SU-DHL-6 (cell line): Measurements from ENCODE around the gene CAMK1D.
"Not testable (repeated sequence)": the region's sequence is repeated elsewhere in the genome, so short reads cannot be mapped to it uniquely, and the experiment has no call there.

Source experiments
- H2AFZ ChIP-seq: fragments of 200-600 bp; sonication (generic); 2 replicates; pipeline ENCODE4 v1.6.1; 2014; ENCODE audit warnings: low read depth, mild to moderate bottlenecking, moderate library complexity, mixed read lengths, antibody characterized with exemption, low read length; ENCODE audit not compliant: severe bottlenecking
- H3F3A ChIP-seq: fragments of 200-600 bp; shearing (Covaris generic); 2 replicates; pipeline ENCODE4 v1.6.0; 2016; ENCODE audit warnings: antibody characterized with exemption, mild to moderate bottlenecking; ENCODE audit not compliant: insufficient read depth
- H3K27ac ChIP-seq: fragments of 200-600 bp; sonication (generic); 2 replicates; pipeline ENCODE4 v1.5.1; 2016; ENCODE audit warnings: low read depth, mild to moderate bottlenecking, low read length, moderate library complexity, mixed read lengths
- H3K27me3 ChIP-seq: fragments of 200-600 bp; sonication (generic), shearing (Covaris generic); 2 replicates; pipeline ENCODE4 v1.6.0; 2014; ENCODE audit warnings: mild to moderate bottlenecking, low read length
- H3K36me3 ChIP-seq: fragments of 200-600 bp; sonication (generic); 2 replicates; pipeline ENCODE4 v1.6.1; 2014; ENCODE audit warnings: mild to moderate bottlenecking, low read length, mixed read lengths
- H3K4me2 ChIP-seq: fragments of 300-600, 200-600 bp; shearing (Covaris generic), sonication (generic); 2 replicates; pipeline ENCODE4 v1.6.0; 2014; ENCODE audit warnings: low read length, low read depth, mild to moderate bottlenecking; ENCODE audit not compliant: poor library complexity, severe bottlenecking
- H3K4me3 ChIP-seq: fragments of 200-600 bp; sonication (generic); 2 replicates; pipeline ENCODE4 v1.5.1; 2014; ENCODE audit warnings: antibody characterized with exemption, low read length, mild to moderate bottlenecking, mixed read lengths; ENCODE audit not compliant: insufficient read depth, poor library complexity, severe bottlenecking
- H3K79me2 ChIP-seq: fragments of 200-600 bp; sonication (generic); 2 replicates; pipeline ENCODE4 v1.6.1; 2014; ENCODE audit warnings: mild to moderate bottlenecking, low read length, moderate library complexity; ENCODE audit not compliant: insufficient read depth
- H3K9ac ChIP-seq: fragments of 200-600 bp; sonication (generic); 2 replicates; pipeline ENCODE4 v1.7.0; 2014; ENCODE audit warnings: mild to moderate bottlenecking, low read length
- H3K9me2 ChIP-seq: fragments of 200-600 bp; sonication (generic); replicated peaks from 2 replicates; pipeline ENCODE4 v1.6.1; 2014; ENCODE audit warnings: low read length; ENCODE audit not compliant: insufficient read depth
- H3K9me3 ChIP-seq: fragments of 200-600 bp; sonication (generic); 2 replicates; pipeline ENCODE4 v1.6.1; 2014; ENCODE audit warnings: low read length, mixed read lengths; ENCODE audit not compliant: insufficient read depth
- H4K20me1 ChIP-seq: fragments of 200-600 bp; sonication (generic); 2 replicates; pipeline ENCODE4 v1.6.1; 2014; ENCODE audit warnings: low read depth, mild to moderate bottlenecking, antibody characterized with exemption, low read length, moderate library complexity, mixed read lengths
- CTCF ChIP-seq: fragments of 200-600 bp; sonication (generic); IDR thresholded peaks from one replicate; pipeline ENCODE4 v1.5.1; 2017; ENCODE audit warnings: antibody characterized with exemption, mild to moderate bottlenecking, low read length, moderate library complexity; ENCODE audit not compliant: insufficient read depth, poor library complexity, severe bottlenecking
- EZH2phosphoT487 ChIP-seq: fragments of 200-600 bp; sonication (generic), shearing (Covaris generic); conservative IDR thresholded peaks from 2 replicates; pipeline ENCODE4 v1.6.1; 2018; ENCODE audit warnings: mild to moderate bottlenecking, antibody characterized with exemption, low read length, moderate library complexity, mixed read lengths

The CAMK1D gene

GRCh38 chr10:12333380-12334185 is 15.8 kb upstream of the CAMK1D start:
- no peaks in the 10 kb centered on the region for H3K27me3 ChIP-seq
- no peak overlapping the region for H3K4me3 ChIP-seq
- H3F3A ChIP-seq: peaks cover 7% of the 10 kb centered on the region; the same call in 1 of the 2 replicates
- no peaks in the 10 kb centered on the region for H3K9me2 ChIP-seq
- H3K9ac ChIP-seq: no peak overlapping the region
- H4K20me1 ChIP-seq: no peaks in the 10 kb centered on the region
- no peak overlapping the region for H2AFZ ChIP-seq
- H3K79me2 ChIP-seq: no peaks in the 10 kb centered on the region
- H3K36me3 ChIP-seq: no peaks in the 10 kb centered on the region
- H3K27ac ChIP-seq: no peak overlapping the region
- no peak for TF ChIP-seq CTCF
- no peaks in the 10 kb centered on the region for H3K9me3 ChIP-seq
- no peak overlapping the region for H3K4me2 ChIP-seq

GRCh38 chr10:12334186-12334530 is 15.2 kb upstream of the CAMK1D start:
- Histone ChIP-seq H3K79me2 (no peaks in the 10 kb centered on the region), H3F3A (peaks cover 13% of the 10 kb centered on the region), H3K36me3 (no peaks in the 10 kb centered on the region), H3K27me3 (no peaks in the 10 kb centered on the region), H3K9me2 (no peaks in the 10 kb centered on the region), H3K27ac (no peak overlapping the region), H3K9me3 (no peaks in the 10 kb centered on the region), H3K4me2 (no peak overlapping the region), H2AFZ (no peak overlapping the region), H4K20me1 (no peaks in the 10 kb centered on the region), H3K4me3 (no peak overlapping the region), H3K9ac (no peak overlapping the region)
- TF ChIP-seq EZH2phosphoT487 (no peak), CTCF (no peak)

GRCh38 chr10:12335169-12335568 is 14.2 kb upstream of the CAMK1D start:
- H3K9ac ChIP-seq, H3K27me3 ChIP-seq, H3K4me3 ChIP-seq, H3K9me3 ChIP-seq, H3K79me2 ChIP-seq, H3K27ac ChIP-seq, H4K20me1 ChIP-seq, H3K4me2 ChIP-seq, H2AFZ ChIP-seq, H3K36me3 ChIP-seq, H3K9me2 ChIP-seq: not testable (repeated sequence)
- H3F3A ChIP-seq: peaks cover 21% of the 10 kb centered on the region

- H3K9me3 ChIP-seq: no peaks in the 10 kb centered on the region
- no peaks in the 10 kb centered on the region for H3K27me3 ChIP-seq
- H3K36me3 ChIP-seq: no peaks in the 10 kb centered on the region
- no peaks in the 10 kb centered on the region for H4K20me1 ChIP-seq
- no peaks in the 10 kb centered on the region for H3K9me2 ChIP-seq
- H2AFZ ChIP-seq: no peak overlapping the region
- H3K27ac ChIP-seq: no peak overlapping the region
- no peak overlapping the region for H3K4me3 ChIP-seq
- H3F3A ChIP-seq: peaks cover 46% of the 10 kb centered on the region
- H3K4me2 ChIP-seq: no peak overlapping the region
- no peak overlapping the region for H3K9ac ChIP-seq
- TF ChIP-seq CTCF (no peak), EZH2phosphoT487 (no peak)
- H3K79me2 ChIP-seq: no peaks in the 10 kb centered on the region
These were observed 11.6 kb upstream of the CAMK1D start for GRCh38 chr10:12337453-12338372.
